Right atrium auricular region (tissue), 2 donors: ENCODE results near the gene ETS1. TPM values are rescaled to one million over a fixed set of nuclear protein-coding genes. Genes with fewer than 3 reads are reported as not detected.

ENCODE experiments used
- DNase-seq: peaks from one replicate; pipeline ENCODE4 v3.0.0-alpha.2; 2019; ENCODE audit warnings: low spot score
- H3K27ac ChIP-seq, 2 donors: fragments of 200-600 bp; sonication (generic); 1 replicate in 1 of 2; 2 replicates in 1 of 2; pipeline ENCODE4 v1.5.1; 2016 to 2019
- H3K27me3 ChIP-seq, 2 donors: fragments of 200-600 bp; sonication (generic); one replicate each; pipeline versions ENCODE4 v1.5.1 to v1.6.0; 2017 to 2019
- H3K36me3 ChIP-seq: fragments of 200-600 bp; sonication (generic); one replicate; pipeline ENCODE4 v1.5.1; 2016
- H3K4me1 ChIP-seq, 2 donors: fragments of 200-600 bp; sonication (generic); one replicate each; pipeline versions ENCODE4 v1.5.1 to v1.6.0; 2017 to 2019
- H3K4me3 ChIP-seq, 2 donors: fragments of 200-600 bp; sonication (generic); 1 replicate in 1 of 2; 2 replicates in 1 of 2; pipeline ENCODE4 v1.5.1; 2017 to 2019; ENCODE audit warnings: mild to moderate bottlenecking in 1 of 2, moderate library complexity in 1 of 2
- H3K9me3 ChIP-seq, 2 donors: fragments of 200-600 bp; sonication (generic); one replicate each; pipeline ENCODE4 v1.5.1; 2019
- CTCF ChIP-seq, 2 donors: fragments of 200-600 bp; sonication (generic); IDR thresholded peaks; one replicate each; pipeline ENCODE4 v1.5.1; 2019; ENCODE audit warnings: antibody characterized with exemption in 2 of 2
- total RNA-seq, 2 donors: library from RNA; depleted of rRNA; stranded (reverse); fragments of >200 nt; gene quantifications; one replicate each; pipeline ENCODE4 v1.1.0, GENCODE V29; 2016

Gene ETS1
- total RNA-seq, 2 donors from 2014 or later: 37.9 to 46.6 TPM

GRCh38 chr11:128525411-128526243, 61.7 kb downstream of the ETS1 start:
- H3K27me3 ChIP-seq: no peaks in the 10 kb centered on the region
- H3K36me3 ChIP-seq: no peaks in the 10 kb centered on the region
- H3K9me3 ChIP-seq: no peaks in the 10 kb centered on the region
- H3K27ac ChIP-seq: peak overlapping the region; percentile 10 to 26
- TF ChIP-seq CTCF (IDR thresholded peaks at IDR 0.05): no peak
- H3K4me3 ChIP-seq: no peak overlapping the region
- peaks cover 0 to 38% of the 10 kb centered on the region in 2 donors for H3K4me1 ChIP-seq
- no peak for DNase-seq

DNA sequence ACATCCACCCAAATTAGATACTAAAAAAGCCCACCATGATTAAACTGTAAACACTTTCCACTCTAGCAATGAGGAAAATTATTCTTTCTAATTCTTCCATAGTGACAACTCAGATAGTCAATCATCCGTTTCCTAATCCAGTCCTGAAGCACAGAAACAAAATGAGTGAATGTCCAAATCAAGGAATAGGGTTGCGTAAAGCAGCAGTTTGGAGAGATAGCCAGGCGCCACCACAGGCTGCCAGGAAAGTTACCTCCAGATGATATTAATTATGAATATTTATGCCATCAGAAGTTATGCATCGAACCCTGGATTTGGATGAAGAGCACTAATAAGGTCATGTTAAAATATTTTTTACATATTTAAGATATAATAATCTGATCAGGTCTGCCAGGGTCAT, 63.2 kb downstream of the ETS1 start:
- Histone ChIP-seq H3K4me3 (no peak overlapping the region), H3K36me3 (no peaks in the 10 kb centered on the region), H3K27ac (peak overlapping the region in 1 of 2 donors; percentile 96), H3K9me3 (no peaks in the 10 kb centered on the region), H3K4me1 (peaks cover 0 to 47% of the 10 kb centered on the region in 2 donors), H3K27me3 (no peaks in the 10 kb centered on the region)
- DNase-seq: no peak
- TF ChIP-seq CTCF (IDR thresholded peaks at IDR 0.05): no peak

DNA sequence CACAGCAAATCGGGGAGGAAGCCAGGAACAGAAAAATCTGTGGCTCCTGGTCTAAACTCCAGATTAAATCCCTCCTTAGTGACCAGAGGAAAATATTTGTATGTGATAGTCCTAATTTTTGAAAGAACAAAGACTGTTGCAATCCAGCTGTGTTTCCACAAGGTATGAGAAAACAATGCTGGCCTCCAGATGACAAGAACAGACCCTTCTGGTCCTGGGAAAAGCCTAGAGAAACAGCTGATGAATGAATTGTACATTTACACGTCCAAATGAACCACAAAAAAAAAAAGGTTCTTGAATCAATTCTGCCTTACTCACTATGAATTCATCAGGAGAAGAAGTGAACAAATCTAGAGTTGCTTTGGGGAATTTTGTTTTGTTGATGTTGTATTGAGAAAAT, 63.7 kb downstream of the ETS1 start:
- H3K9me3 ChIP-seq: no peaks in the 10 kb centered on the region
- H3K27ac ChIP-seq: peak overlapping the region; percentile 95 to 96
- DNase-seq: no peak
- no peaks in the 10 kb centered on the region for H3K36me3 ChIP-seq
- peaks cover 0 to 52% of the 10 kb centered on the region in 2 donors for H3K4me1 ChIP-seq
- no peak for TF ChIP-seq CTCF (IDR thresholded peaks at IDR 0.05)
- H3K4me3 ChIP-seq: no peak overlapping the region
- no peaks in the 10 kb centered on the region for H3K27me3 ChIP-seq

GRCh38 chr11:128522943-128523518, 64.3 kb downstream of the ETS1 start:
- Histone ChIP-seq H3K4me1 (peaks cover 0 to 58% of the 10 kb centered on the region in 2 donors), H3K27me3 (no peaks in the 10 kb centered on the region), H3K9me3 (no peaks in the 10 kb centered on the region), H3K27ac (peak overlapping the region; percentile 95 to 96), H3K4me3 (peak overlapping the region; percentile 64 to 77), H3K36me3 (no peaks in the 10 kb centered on the region)
- no peak for TF ChIP-seq CTCF (IDR thresholded peaks at IDR 0.05)
- DNase-seq: no peak

DNA sequence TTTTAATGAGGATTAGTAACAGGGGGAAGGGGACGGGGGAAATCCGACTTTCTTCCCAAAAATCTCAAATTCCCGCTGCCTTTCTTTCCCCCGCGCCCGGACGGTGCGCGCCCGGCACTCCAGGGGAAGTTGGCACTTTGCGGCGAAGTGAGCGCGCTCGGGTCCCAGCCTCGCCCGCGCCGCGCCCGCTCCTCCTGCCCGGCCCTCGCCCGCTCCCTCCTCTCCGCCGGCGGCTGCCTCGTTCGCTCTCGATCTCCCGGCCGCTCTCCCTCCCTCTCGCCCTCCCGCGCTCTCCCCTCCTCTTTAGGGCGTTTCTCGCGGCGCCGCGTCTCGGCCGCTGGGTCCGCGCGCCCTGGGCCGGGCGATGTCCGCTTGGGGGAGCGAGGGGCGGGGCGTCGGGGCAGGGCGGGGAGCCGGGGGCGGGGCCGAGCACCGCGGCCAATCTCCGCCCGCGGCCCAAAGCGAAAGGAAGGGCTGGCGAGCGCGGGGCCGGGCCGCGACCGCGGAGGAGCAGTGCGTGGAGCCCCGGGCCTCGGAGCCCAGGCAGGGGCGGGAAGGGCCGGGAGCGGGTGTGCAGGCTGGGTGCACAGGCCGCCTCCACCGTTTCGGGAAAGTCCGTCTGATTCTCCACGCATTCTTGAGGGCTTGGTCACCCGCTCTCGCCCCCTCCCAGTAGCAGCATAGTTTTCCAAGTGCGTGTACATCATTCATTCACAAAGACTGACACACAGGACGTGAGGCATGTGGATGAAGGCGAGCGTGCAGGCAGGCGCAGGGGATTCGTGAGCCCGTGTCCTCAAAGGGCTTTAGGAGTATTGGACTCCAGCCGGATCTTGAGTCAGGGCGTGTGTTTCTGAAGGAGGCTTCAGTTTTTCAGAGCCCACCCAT, 65.1 kb downstream of the ETS1 start:
- Histone ChIP-seq H3K4me3 (peak overlapping the region; percentile 64 to 77), H3K4me1 (peaks cover 0 to 65% of the 10 kb centered on the region in 2 donors)
- DNase-seq: peak; percentile 89

More for the DNA sequence above, 65.1 kb downstream of the ETS1 start:
- TF ChIP-seq CTCF (IDR thresholded peaks at IDR 0.05): no peak
- no peaks in the 10 kb centered on the region for H3K9me3 ChIP-seq
- no peaks in the 10 kb centered on the region for H3K36me3 ChIP-seq
- no peaks in the 10 kb centered on the region for H3K27me3 ChIP-seq
- H3K27ac ChIP-seq: peak overlapping the region; percentile 95 to 96
